HepG2 (cell line): ENCODE results near the gene SLC7A8. TPM values are rescaled to one million over a fixed set of nuclear protein-coding genes. Genes with fewer than 3 reads are reported as not detected.

Source experiments
- ATAC-seq: fragments of 200-7000 bp; cut with Tn5 transposase; 3 replicates; pipeline ENCODE4 v1.9.1; 2020; ENCODE audit warnings: mild to moderate bottlenecking, moderate library complexity
- BruUV-seq: library from RNA; stranded (reverse); fragments of 400-500 nt; replicated peaks from 2 replicates; lab custom pipeline; 2021; lab: Mats Ljungman, UMichigan
- CTCF ChIA-PET: fragments of 300-600 bp; formaldehyde crosslinking; extraction: SDS; loops from one replicate; lab custom pipeline; 2021; ENCODE audit warnings: low total read pairs, inconsistent platforms, low intra/inter-chr PET ratio; lab: Yijun Ruan, JAX
- POLR2A ChIA-PET: fragments of 350-600 bp; sonication (Branson Sonifier 250); formaldehyde crosslinking; loops from one replicate; lab custom pipeline; 2020; ENCODE audit warnings: antibody characterized with exemption, inconsistent platforms; lab: Yijun Ruan, JAX
- DNase-seq: peaks from one replicate; pipeline ENCODE4 v3.0.0-alpha.2; 2015; ENCODE audit warnings: low spot score
- FAIRE-seq: peaks from 3 replicates; lab custom pipeline; 2011; peaks lifted over from hg19 to GRCh38; lab: Jason Lieb, UNC
- H2AFZ ChIP-seq: one replicate; pipeline ENCODE4 v1.6.1; 2011; ENCODE audit warnings: low read length, inconsistent platforms
- H3K27ac ChIP-seq: fragments of 300-600 bp; 3 replicates; pipeline ENCODE4 v1.8.0; 2011; ENCODE audit warnings: mixed run types, mild to moderate bottlenecking, mixed read lengths, low read length, inconsistent platforms; ENCODE audit not compliant: insufficient read depth; ENCODE audit errors: extremely low read length
- H3K27me3 ChIP-seq, 2 experiments: fragments of 200-600 bp in 1 of 2; 2 replicates in 1 of 2; 3 replicates in 1 of 2; pipeline versions ENCODE4 v1.6.0 to v1.8.0; 2011; ENCODE audit warnings: low read length in 2 of 2, mild to moderate bottlenecking in 2 of 2, moderate library complexity in 2 of 2, inconsistent platforms in 1 of 2; ENCODE audit not compliant: insufficient read depth in 2 of 2, control insufficient read depth in 1 of 2
- H3K36me3 ChIP-seq, 2 experiments: fragments of 200-600 bp in 1 of 2; replicated peaks in 1 of 2; 2 replicates in 1 of 2; 3 replicates in 1 of 2; pipeline versions ENCODE4 v1.5.1 to v1.8.0; 2011; ENCODE audit warnings: low read length in 2 of 2, inconsistent platforms in 1 of 2; ENCODE audit not compliant: insufficient read depth in 2 of 2, control insufficient read depth in 1 of 2
- H3K4me1 ChIP-seq: 2 replicates; pipeline ENCODE4 v1.5.1; 2012; ENCODE audit warnings: low read length, inconsistent platforms; ENCODE audit not compliant: insufficient read depth
- H3K4me2 ChIP-seq: 2 replicates; pipeline ENCODE4 v1.6.0; 2011; ENCODE audit warnings: low read depth, low read length, inconsistent platforms
- H3K4me3 ChIP-seq, 3 experiments: fragments of 200-600 bp in 1 of 3; sonication (generic), shearing (Covaris generic) in 1 of 3; replicated peaks in 1 of 3; 2 replicates each; pipeline ENCODE4 v1.5.1; 2011 to 2016; ENCODE audit warnings: low read length in 3 of 3, inconsistent platforms in 2 of 3, low read depth in 2 of 3, mild to moderate bottlenecking in 2 of 3, control low read depth in 1 of 3, mixed read lengths in 1 of 3; ENCODE audit not compliant: insufficient read depth in 1 of 3
- H3K79me2 ChIP-seq: one replicate; pipeline ENCODE4 v1.6.1; 2011; ENCODE audit warnings: low read length, inconsistent platforms; ENCODE audit not compliant: insufficient read depth
- H3K9ac ChIP-seq: 2 replicates; pipeline ENCODE4 v1.6.0; 2011; ENCODE audit warnings: mild to moderate bottlenecking, low read depth, low read length, inconsistent platforms; ENCODE audit not compliant: insufficient read depth
- H3K9me3 ChIP-seq: 2 replicates; pipeline ENCODE4 v1.5.1; 2012; ENCODE audit warnings: mild to moderate bottlenecking, low read length
- H4K20me1 ChIP-seq: 2 replicates; pipeline ENCODE4 v1.6.0; 2011; ENCODE audit warnings: inconsistent platforms, mild to moderate bottlenecking, low read length, moderate library complexity; ENCODE audit not compliant: insufficient read depth
- FOXM1 ChIP-seq: sonication (generic); formaldehyde crosslinking; IDR thresholded peaks from 2 replicates; pipeline ENCODE4 v1.5.0; 2020; ENCODE audit warnings: missing genetic modification reagents
- GATAD1 ChIP-seq: IDR thresholded peaks from 2 replicates; pipeline ENCODE4 v1.6.1; 2016; ENCODE audit warnings: missing genetic modification reagents, missing compliant biosample characterization
- HMGXB4 ChIP-seq, 2 experiments: sonication (generic) in 1 of 2; formaldehyde crosslinking in 1 of 2; IDR thresholded peaks; 2 replicates each; pipeline versions ENCODE4 v1.4.0 to v1.6.1; 2018 to 2020; ENCODE audit warnings: missing genetic modification reagents in 2 of 2, borderline replicate concordance in 1 of 2, low read depth in 1 of 2, mild to moderate bottlenecking in 1 of 2, missing biosample characterization in 1 of 2
- MAFK ChIP-seq, 2 experiments: IDR thresholded peaks in 1 of 2; conservative IDR thresholded peaks in 1 of 2; 2 replicates each; pipeline ENCODE4 v1.6.1; 2011; ENCODE audit warnings: improper control_type of control experiment in 2 of 2, low read length in 2 of 2
- MED1 ChIP-seq: sonication (generic); formaldehyde crosslinking; IDR thresholded peaks from 2 replicates; pipeline ENCODE4 v1.4.0; 2020; ENCODE audit warnings: missing genetic modification reagents
- MIXL1 ChIP-seq: IDR thresholded peaks from 2 replicates; pipeline ENCODE4 v1.6.1; 2016
- POGK ChIP-seq: sonication (generic); formaldehyde crosslinking; conservative IDR thresholded peaks from 2 replicates; pipeline ENCODE4 v1.8.0; 2022; ENCODE audit warnings: mild to moderate bottlenecking, moderate library complexity, missing genetic modification reagents
- TCF12 ChIP-seq, 2 experiments: fragments of 450-650 bp in 1 of 2; sonication (generic) in 1 of 2; formaldehyde crosslinking in 1 of 2; IDR thresholded peaks; 2 replicates each; pipeline versions ENCODE4 v1.6.1 to v1.8.0; 2017 to 2022; ENCODE audit warnings: antibody characterized with exemption in 1 of 2, mild to moderate bottlenecking in 1 of 2, missing genetic modification reagents in 1 of 2, moderate library complexity in 1 of 2
- ZBTB39 ChIP-seq: sonication (generic); formaldehyde crosslinking; IDR thresholded peaks from 2 replicates; pipeline ENCODE4 v1.5.0; 2020; ENCODE audit warnings: missing genetic modification reagents
- ZBTB7A ChIP-seq: sonication (generic); formaldehyde crosslinking; IDR thresholded peaks from 2 replicates; pipeline ENCODE4 v1.8.0; 2022; ENCODE audit warnings: mild to moderate bottlenecking, missing genetic modification reagents
- ZNF510 ChIP-seq: sonication (generic); formaldehyde crosslinking; IDR thresholded peaks from 2 replicates; pipeline ENCODE4 v1.4.0; 2020; ENCODE audit warnings: low read depth, mild to moderate bottlenecking, missing genetic modification reagents
- WGBS: methylation state at CpG from one replicate; pipeline ENCODE4 v1.1.6; 2017; ENCODE audit warnings: low lambda C conversion rate; 5-methylcytosine and 5-hydroxymethylcytosine counted together
- in situ Hi-C: cut with HindIII; loops from 2 replicates; pipeline ENCODE4 v1.10.0; 2017; ENCODE audit warnings: low pct_unique_long_range_greater_than_20kb; ENCODE audit not compliant: extremely low pct_ligation_motif_present
- intact Hi-C: fragments of 100-400 bp; cut with micrococcal nuclease; formaldehyde crosslinking; loops from one replicate; pipeline ENCODE4 v1.10.0; 2022; ENCODE audit not compliant: unreplicated experiment
- polyA plus RNA-seq, 8 experiments: library from polyadenylated mRNA; depleted of rRNA in 3 of 8; stranded (reverse) in 7 of 8; unstranded in 1 of 8; fragments of >200 nt; fragmentation: Illumina TruSeq in 4 of 8; extraction: Trizol in 4 of 8; gene quantifications; 2 replicates each; pipeline versions ENCODE4 v1.2.1 to v1.2.3, GENCODE V29; 2011 to 2016; ENCODE audit warnings: low read depth in 4 of 8, missing spikeins in 1 of 8, mixed read lengths in 1 of 8; ENCODE audit not compliant: insufficient read depth in 1 of 8
- total RNA-seq, 5 experiments: library from RNA; depleted of rRNA; stranded (reverse); fragments of >200 nt; fragmentation: Illumina TruSeq; extraction: Trizol; gene quantifications; 2 replicates each; pipeline ENCODE4 v1.2.3, GENCODE V29; 2016; ENCODE audit warnings: low read depth in 1 of 5

SLC7A8 gene
- total and polyA plus RNA-seq, 2 of the 13 experiments (the other 11 are each of a cell fraction or from before 2014, with no cell fraction given): 0.25 TPM; not detected in 1

- TF ChIP-seq ZBTB39 (CRISPR knock-in tag) (no peak), MED1 (no peak), TCF12 (IDR thresholded peaks at IDR 0.05) (no peak), TCF12 (CRISPR knock-in tag; IDR thresholded peaks at IDR 0.05) (no peak), FOXM1 (CRISPR knock-in tag) (no peak), HMGXB4 (CRISPR knock-in tag; IDR thresholded peaks at IDR 0.05; ENCODE audit: borderline replicate concordance in 1 of 2, low read depth in 1 of 2) (0 out of 4 replicates have a peak, but pooled peaks of 1 of the 2 experiments have one; percentile 21), MIXL1 (CRISPR knock-in tag) (no peak), GATAD1 (no peak)
- TF ChIP-seq, all 625 proteins: peak for 4
Measured at GRCh38 chr14:23090254-23090636, 93.2 kb downstream of the SLC7A8 start (continued).

- BruUV-seq: no TSS peak
- DNase-seq (no peak), ATAC-seq (no peak), FAIRE-seq (no peak)
- Histone ChIP-seq H3K79me2 (peaks cover 49% of the 10 kb centered on the region), H3K4me2 (no peak overlapping the region), H3K27me3 (no peaks in the 10 kb centered on the region; a peak in 1 of 5 replicates), H3K9me3 (no peaks in the 10 kb centered on the region), H4K20me1 (peaks cover 31% of the 10 kb centered on the region), H3K27ac (no peak overlapping the region), H3K9ac (no peak overlapping the region), H3K36me3 (peaks cover 46 to 87% of the 10 kb centered on the region in 2 experiments), H3K4me1 (peaks cover 21% of the 10 kb centered on the region), H2AFZ (no peak overlapping the region), H3K4me3 (no peak overlapping the region)
- POLR2A ChIA-PET: interaction anchor here (3.1 kb wide), 1 partner anchor 17 kb away, joined by 11 read pairs; no protein-coding TSS in a partner anchor
- CTCF ChIA-PET: no interaction called here
- in situ Hi-C loops (no loop called here), intact Hi-C loops (loop anchor here (10.0 kb wide), 1 partner anchor 1025 kb away; the partner anchor contains the start of genes DCAF11 and NRL)
- 97% methylated on average over 12 of the region's 12 CpGs for WGBS
- TF ChIP-seq POGK (CRISPR knock-in tag) (0 out of 2 replicates have a peak, but pooled peaks have one; percentile 51), MAFK (conservative IDR thresholded peaks at IDR 0.05 in 1 of 2, IDR thresholded peaks at IDR 0.05 in 1 of 2; ENCODE audit: low read length in 2 of 2) (peak; percentile 90 to 92), ZBTB7A (CRISPR knock-in tag) (peak; percentile 36; the same call in 1 of the 2 replicates), HMGXB4 (CRISPR knock-in tag; IDR thresholded peaks at IDR 0.05; ENCODE audit: borderline replicate concordance in 1 of 2, low read depth in 1 of 2) (no peak), ZNF510 (0 out of 2 replicates have a peak, but pooled peaks have one; percentile 4)
Measured at GRCh38 chr14:23089498-23090253, 93.8 kb downstream of the SLC7A8 start.
